Endodermal cell (in vitro differentiated cells): Measurements from ENCODE around the gene SRP72. TPM values are rescaled to one million over a fixed set of nuclear protein-coding genes. Genes with fewer than 3 reads are reported as not detected.

Source experiments
- DNase-seq: peaks from one replicate; pipeline ENCODE4 v3.0.0-alpha.2; 2017
- H3K27ac ChIP-seq: 2 replicates; pipeline ENCODE4 v1.5.1; 2013; ENCODE audit warnings: mild to moderate bottlenecking, low read depth, low read length, moderate library complexity
- H3K27me3 ChIP-seq: 2 replicates; pipeline ENCODE4 v1.6.1; 2013; ENCODE audit warnings: mild to moderate bottlenecking, low read length, moderate library complexity; ENCODE audit not compliant: insufficient read depth, control insufficient read depth, poor library complexity, severe bottlenecking
- H3K36me3 ChIP-seq: 2 replicates; pipeline ENCODE4 v1.7.0; 2013; ENCODE audit warnings: mild to moderate bottlenecking, low read length, moderate library complexity; ENCODE audit not compliant: control insufficient read depth, insufficient read depth
- H3K4me1 ChIP-seq: one replicate; pipeline ENCODE4 v1.7.0; 2013; ENCODE audit warnings: low read length; ENCODE audit not compliant: control insufficient read depth, insufficient read depth
- H3K4me3 ChIP-seq: 2 replicates; pipeline ENCODE4 v1.5.1; 2013; ENCODE audit warnings: mild to moderate bottlenecking, low read length, moderate library complexity
- H3K9ac ChIP-seq: 2 replicates; pipeline ENCODE4 v1.6.1; 2013; ENCODE audit warnings: mild to moderate bottlenecking, low read length, moderate library complexity; ENCODE audit not compliant: poor library complexity, severe bottlenecking; ENCODE audit errors: extremely low read depth
- H3K9me3 ChIP-seq: 2 replicates; pipeline ENCODE4 v1.6.1; 2013; ENCODE audit warnings: mild to moderate bottlenecking, low read length, moderate library complexity; ENCODE audit not compliant: control insufficient read depth
- H3K27ac Mint-ChIP-seq: 2 replicates; pipeline ENCODE4 v1.8.0; 2020; ENCODE audit warnings: mixed read lengths
- H3K27me3 Mint-ChIP-seq: 2 replicates; pipeline ENCODE4 v1.8.0; 2021; ENCODE audit warnings: mild to moderate bottlenecking, mixed read lengths; ENCODE audit not compliant: insufficient read depth
- H3K36me3 Mint-ChIP-seq: 2 replicates; pipeline ENCODE4 v1.8.0; 2020; ENCODE audit warnings: low read depth, mixed read lengths
- H3K4me1 Mint-ChIP-seq: 2 replicates; pipeline ENCODE4 v1.8.0; 2020; ENCODE audit warnings: mixed read lengths
- H3K4me3 Mint-ChIP-seq: 2 replicates; pipeline ENCODE4 v1.8.0; 2020; ENCODE audit warnings: mild to moderate bottlenecking, moderate library complexity, mixed read lengths
- H3K9me3 Mint-ChIP-seq: 2 replicates; pipeline ENCODE4 v1.8.0; 2020; ENCODE audit warnings: mild to moderate bottlenecking, mixed read lengths
- WGBS, 2 experiments: methylation state at CpG; one replicate each; pipeline versions ENCODE4 v1.1.5 to v1.1.7; 2013; ENCODE audit warnings: missing lambda C conversion rate in 2 of 2, mixed read lengths in 1 of 2; ENCODE audit not compliant: insufficient coverage in 1 of 2, insufficient read length in 1 of 2; 5-methylcytosine and 5-hydroxymethylcytosine counted together
- long read RNA-seq, 4 experiments: library from polyadenylated mRNA in 2 of 4; library from RNA in 1 of 4; library from capped mRNA in 1 of 4; stranded (forward) in 3 of 4; unstranded in 1 of 4; transcript quantifications; one replicate each; pipeline ENCODE4 v2.0.0, GENCODE V29; 2020 to 2021; ENCODE audit warnings: inconsistent platforms in 1 of 4
- polyA plus RNA-seq, 2 experiments: library from polyadenylated mRNA; stranded (reverse); fragments of 50-300 nt; gene quantifications; one replicate each; pipeline ENCODE4 v1.2.3, GENCODE V29; 2013
- total RNA-seq, 2 donors: library from RNA; stranded (reverse); fragmentation: NEBNext Ultra II Directional in 1 of 2; extraction: Animal tissue kit (Norgen Biotek cat#: 25700) in 1 of 2; gene quantifications; 2 replicates in 1 of 2; 3 replicates in 1 of 2; pipeline ENCODE4 v1.2.1, GENCODE V29; 2021
- TF ChIP-seq, protein P1 (sequence below): fragments of 200-600 bp; sonication (generic); conservative IDR thresholded peaks from 2 replicates; pipeline ENCODE4 v1.5.0; 2021; ENCODE audit warnings: antibody characterized with exemption, mild to moderate bottlenecking

The SRP72 gene, protein sequence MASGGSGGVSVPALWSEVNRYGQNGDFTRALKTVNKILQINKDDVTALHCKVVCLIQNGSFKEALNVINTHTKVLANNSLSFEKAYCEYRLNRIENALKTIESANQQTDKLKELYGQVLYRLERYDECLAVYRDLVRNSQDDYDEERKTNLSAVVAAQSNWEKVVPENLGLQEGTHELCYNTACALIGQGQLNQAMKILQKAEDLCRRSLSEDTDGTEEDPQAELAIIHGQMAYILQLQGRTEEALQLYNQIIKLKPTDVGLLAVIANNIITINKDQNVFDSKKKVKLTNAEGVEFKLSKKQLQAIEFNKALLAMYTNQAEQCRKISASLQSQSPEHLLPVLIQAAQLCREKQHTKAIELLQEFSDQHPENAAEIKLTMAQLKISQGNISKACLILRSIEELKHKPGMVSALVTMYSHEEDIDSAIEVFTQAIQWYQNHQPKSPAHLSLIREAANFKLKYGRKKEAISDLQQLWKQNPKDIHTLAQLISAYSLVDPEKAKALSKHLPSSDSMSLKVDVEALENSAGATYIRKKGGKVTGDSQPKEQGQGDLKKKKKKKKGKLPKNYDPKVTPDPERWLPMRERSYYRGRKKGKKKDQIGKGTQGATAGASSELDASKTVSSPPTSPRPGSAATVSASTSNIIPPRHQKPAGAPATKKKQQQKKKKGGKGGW
- 100 to 1,000 TPM; 123 to 134 TPM for total RNA-seq
- 106 TPM for polyA plus RNA-seq (2013, experiment 1 of 2)
- polyA plus RNA-seq (2013, experiment 2 of 2): 96.7 TPM
- long read RNA-seq, experiment 1, full-length matches to known transcripts: 21 of 65 reads
- long read RNA-seq, experiment 1, partial matches to known transcripts: 33 of 65 reads
- long read RNA-seq, experiment 1, other reads (novel, unspliced or antisense): 11 of 65 reads
- long read RNA-seq, experiment 2, full-length matches to known transcripts: 158 of 179 reads
- long read RNA-seq, experiment 2, partial matches to known transcripts: 11 of 179 reads
- long read RNA-seq, experiment 2, other reads (novel, unspliced or antisense): 10 of 179 reads
- long read RNA-seq, experiment 3, full-length matches to known transcripts: 42 of 296 reads
- long read RNA-seq, experiment 3, partial matches to known transcripts: 237 of 296 reads
- long read RNA-seq, experiment 3, other reads (novel, unspliced or antisense): 17 of 296 reads
- long read RNA-seq, experiment 4, full-length matches to known transcripts: 75 of 187 reads
- long read RNA-seq, experiment 4, partial matches to known transcripts: 97 of 187 reads
- long read RNA-seq, experiment 4, other reads (novel, unspliced or antisense): 15 of 187 reads

DNA sequence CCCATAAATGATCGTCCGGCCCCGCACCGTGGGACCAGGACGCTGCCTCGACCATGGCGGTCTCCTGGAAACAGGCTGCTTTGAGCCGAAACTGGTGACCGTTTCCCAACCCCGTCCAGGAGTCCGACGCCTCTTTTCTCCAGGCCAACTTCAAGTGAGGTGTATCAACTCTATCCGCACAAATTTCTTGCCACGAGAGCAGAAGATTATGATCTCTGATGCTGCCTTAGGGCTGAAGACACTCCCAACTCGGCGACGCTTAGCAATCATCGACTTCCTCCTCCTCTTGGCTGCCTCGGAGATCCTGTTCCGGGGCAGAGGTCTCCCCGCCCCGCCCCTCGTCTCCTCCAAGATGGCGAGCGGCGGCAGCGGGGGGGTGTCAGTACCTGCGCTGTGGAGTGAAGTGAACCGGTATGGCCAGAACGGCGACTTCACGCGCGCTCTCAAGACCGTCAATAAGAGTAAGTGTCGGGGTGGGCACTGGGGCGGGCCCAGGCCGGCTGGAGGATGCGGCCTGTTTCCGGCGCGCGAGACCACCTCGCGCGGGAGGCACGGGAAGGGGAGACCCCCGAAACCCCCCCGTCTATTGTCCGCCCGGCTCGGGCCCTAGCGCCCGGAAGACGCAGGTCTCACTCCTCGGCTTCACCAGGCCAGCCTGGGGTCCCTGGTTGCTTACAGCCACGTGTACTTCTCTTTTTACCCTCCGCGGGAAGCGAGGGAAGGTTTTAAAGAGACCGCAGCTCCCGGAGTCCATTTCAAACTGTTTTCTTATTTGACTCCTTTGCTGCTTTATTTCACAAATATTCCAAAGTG is at the start of gene SRP72:
Gene SRP72, plus strand, starts transcription at position 334 of the 813 bp plus-strand sequence. Its CDS starts 19 bp downstream, at position 353.
- Mint-ChIP-seq H3K27ac (peak within 1 kb of the TSS; percentile 99), H3K27me3 (no peaks in the 10 kb centered on the region), H3K9me3 (no peaks in the 10 kb centered on the region), H3K4me3 (peak within 1 kb of the TSS; percentile 98), H3K36me3 (peaks cover 35% of the 10 kb centered on the region), H3K4me1 (peaks cover 24% of the 10 kb centered on the region)
- TF ChIP-seq, protein P1, sequence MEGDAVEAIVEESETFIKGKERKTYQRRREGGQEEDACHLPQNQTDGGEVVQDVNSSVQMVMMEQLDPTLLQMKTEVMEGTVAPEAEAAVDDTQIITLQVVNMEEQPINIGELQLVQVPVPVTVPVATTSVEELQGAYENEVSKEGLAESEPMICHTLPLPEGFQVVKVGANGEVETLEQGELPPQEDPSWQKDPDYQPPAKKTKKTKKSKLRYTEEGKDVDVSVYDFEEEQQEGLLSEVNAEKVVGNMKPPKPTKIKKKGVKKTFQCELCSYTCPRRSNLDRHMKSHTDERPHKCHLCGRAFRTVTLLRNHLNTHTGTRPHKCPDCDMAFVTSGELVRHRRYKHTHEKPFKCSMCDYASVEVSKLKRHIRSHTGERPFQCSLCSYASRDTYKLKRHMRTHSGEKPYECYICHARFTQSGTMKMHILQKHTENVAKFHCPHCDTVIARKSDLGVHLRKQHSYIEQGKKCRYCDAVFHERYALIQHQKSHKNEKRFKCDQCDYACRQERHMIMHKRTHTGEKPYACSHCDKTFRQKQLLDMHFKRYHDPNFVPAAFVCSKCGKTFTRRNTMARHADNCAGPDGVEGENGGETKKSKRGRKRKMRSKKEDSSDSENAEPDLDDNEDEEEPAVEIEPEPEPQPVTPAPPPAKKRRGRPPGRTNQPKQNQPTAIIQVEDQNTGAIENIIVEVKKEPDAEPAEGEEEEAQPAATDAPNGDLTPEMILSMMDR: no peak
- peak within 1 kb of the TSS; percentile 95 for H3K4me3 ChIP-seq
- peak within 1 kb of the TSS; percentile 54 for H3K27ac ChIP-seq
- H3K4me1 ChIP-seq: peaks cover 5% of the 10 kb centered on the region
- H3K36me3 ChIP-seq: peaks cover 39% of the 10 kb centered on the region
- H3K27me3 ChIP-seq: no peaks in the 10 kb centered on the region
- WGBS, 2 experiments: 0% methylated on average over 17 to 62 of the region's 62 CpGs
- no peaks in the 10 kb centered on the region for H3K9me3 ChIP-seq
- DNase-seq: peak; percentile 95
- peak within 1 kb of the TSS; percentile 96 for H3K9ac ChIP-seq

DNA sequence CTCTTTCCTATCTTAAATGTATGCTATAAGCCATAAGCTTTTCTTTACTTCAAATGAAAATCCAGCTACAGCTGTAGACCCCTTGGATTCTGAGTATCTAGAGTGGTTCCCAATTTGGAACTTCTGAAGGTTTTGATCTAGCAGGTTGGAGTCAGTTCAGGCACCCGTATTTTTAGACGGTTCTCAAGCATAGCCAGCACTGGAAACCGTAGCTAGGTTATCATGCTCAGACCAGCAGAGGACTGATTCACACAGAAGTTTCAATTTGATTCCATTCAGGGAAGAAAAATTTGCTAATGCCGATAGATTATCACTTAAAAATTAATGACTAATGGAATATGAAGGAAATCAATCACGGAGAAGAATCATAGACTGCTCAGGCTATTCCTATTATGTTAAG is 43.2 kb upstream of the SRP72 start:
- WGBS, 2 experiments: 94 to 95% methylated on average over 5 of the region's 5 CpGs
- no peak overlapping the region for H3K4me3 Mint-ChIP-seq
- no peak overlapping the region for H3K4me3 ChIP-seq
- H3K36me3 Mint-ChIP-seq: peaks cover 29% of the 10 kb centered on the region
- peak overlapping the region; percentile 32 for H3K27ac Mint-ChIP-seq
- TF ChIP-seq, protein P1: no peak
- H3K27ac ChIP-seq: no peak overlapping the region
- H3K27me3 ChIP-seq: no peaks in the 10 kb centered on the region
- DNase-seq: no peak
- H3K9me3 ChIP-seq: peaks cover 21% of the 10 kb centered on the region
- no peaks in the 10 kb centered on the region for H3K4me1 ChIP-seq
- H3K27me3 Mint-ChIP-seq: no peaks in the 10 kb centered on the region
- peaks cover 19% of the 10 kb centered on the region for H3K36me3 ChIP-seq
- H3K9me3 Mint-ChIP-seq: peaks cover 10% of the 10 kb centered on the region
- no peak overlapping the region for H3K9ac ChIP-seq
- H3K4me1 Mint-ChIP-seq: peaks cover 6% of the 10 kb centered on the region
